Caco-2 (cell line): ENCODE results near the gene CASD1. TPM values are rescaled to one million over a fixed set of nuclear protein-coding genes. Genes with fewer than 3 reads are reported as not detected.

ENCODE experiments used
- BruUV-seq: library from RNA; stranded (reverse); fragments of 400-500 nt; replicated peaks from 2 replicates; lab custom pipeline; 2021; lab: Mats Ljungman, UMichigan
- CTCF ChIA-PET: fragments of 300-600 bp; sonication (Branson Sonifier 250); formaldehyde crosslinking; loops from one replicate; lab custom pipeline; 2022; ENCODE audit warnings: antibody characterized with exemption; lab: Charles Lee
- POLR2A ChIA-PET: fragments of 300-600 bp; sonication (Branson Sonifier 250); formaldehyde crosslinking; loops from one replicate; lab custom pipeline; 2022; ENCODE audit warnings: antibody characterized with exemption; lab: Charles Lee
- DNase-seq, 2 experiments: peaks; one replicate each; pipeline versions ENCODE4 v3.0.0 to v3.0.0-alpha.2; 2020 to 2022
- H3K27me3 ChIP-seq: replicated peaks from 2 replicates; pipeline ENCODE4 v1.6.0; 2011; ENCODE audit warnings: low read length; ENCODE audit not compliant: control insufficient read depth, insufficient read depth
- H3K36me3 ChIP-seq: 2 replicates; pipeline ENCODE4 v1.5.1; 2011; ENCODE audit warnings: low read length; ENCODE audit not compliant: control insufficient read depth, insufficient read depth
- H3K4me1 ChIP-seq: fragments of 250-450 bp; sonication (Bioruptor Pico); 2 replicates; pipeline ENCODE4 v1.5.1; 2020; ENCODE audit warnings: mild to moderate bottlenecking
- H3K4me3 ChIP-seq: 2 replicates; pipeline ENCODE4 v1.5.1; 2011; ENCODE audit warnings: low read depth, mild to moderate bottlenecking, control low read depth, low read length
- H3K9me3 ChIP-seq: fragments of 250-450 bp; sonication (Bioruptor Pico); 2 replicates; pipeline ENCODE4 v1.5.1; 2020; ENCODE audit warnings: mild to moderate bottlenecking, moderate library complexity
- H3K27ac Mint-ChIP-seq: one replicate; pipeline ENCODE4 v1.8.0; 2022; ENCODE audit warnings: mixed read lengths; ENCODE audit not compliant: unreplicated experiment
- H3K27me3 Mint-ChIP-seq: one replicate; pipeline ENCODE4 v1.8.0; 2022; ENCODE audit warnings: mixed read lengths; ENCODE audit not compliant: insufficient read depth, unreplicated experiment
- H3K36me3 Mint-ChIP-seq: one replicate; pipeline ENCODE4 v1.8.0; 2022; ENCODE audit warnings: mild to moderate bottlenecking, mixed read lengths; ENCODE audit not compliant: insufficient read depth, unreplicated experiment
- H3K4me1 Mint-ChIP-seq: one replicate; pipeline ENCODE4 v1.8.0; 2022; ENCODE audit warnings: low read depth, mixed read lengths; ENCODE audit not compliant: unreplicated experiment
- H3K4me3 Mint-ChIP-seq: one replicate; pipeline ENCODE4 v1.8.0; 2022; ENCODE audit warnings: mild to moderate bottlenecking, moderate library complexity, mixed read lengths; ENCODE audit not compliant: unreplicated experiment
- H3K9me3 Mint-ChIP-seq: one replicate; pipeline ENCODE4 v1.8.0; 2022; ENCODE audit warnings: mixed read lengths; ENCODE audit not compliant: unreplicated experiment
- intact Hi-C: fragments of 100-400 bp; cut with micrococcal nuclease; formaldehyde crosslinking; loops from one replicate; pipeline ENCODE4 v1.10.0; 2022; ENCODE audit not compliant: unreplicated experiment
- total RNA-seq: library from RNA; stranded (reverse); gene quantifications from 2 replicates; pipeline ENCODE4 v1.2.3, GENCODE V29; 2022
- TF ChIP-seq, protein P1 (sequence below), 2 experiments: fragments of 200-600 bp in 1 of 2; IDR thresholded peaks; 1 replicate in 1 of 2; 2 replicates in 1 of 2; pipeline versions ENCODE4 v1.5.1 to v1.8.0; 2011 to 2022; ENCODE audit warnings: antibody characterized with exemption in 1 of 2, control low read depth in 1 of 2, inconsistent platforms in 1 of 2, low read depth in 1 of 2, low read length in 1 of 2, mild to moderate bottlenecking in 1 of 2, moderate library complexity in 1 of 2; ENCODE audit not compliant: insufficient read depth in 1 of 2, severe bottlenecking in 1 of 2, unreplicated experiment in 1 of 2

The CASD1 gene
- total RNA-seq, 1 experiment from 2014 or later: 13.7 TPM

DNA sequence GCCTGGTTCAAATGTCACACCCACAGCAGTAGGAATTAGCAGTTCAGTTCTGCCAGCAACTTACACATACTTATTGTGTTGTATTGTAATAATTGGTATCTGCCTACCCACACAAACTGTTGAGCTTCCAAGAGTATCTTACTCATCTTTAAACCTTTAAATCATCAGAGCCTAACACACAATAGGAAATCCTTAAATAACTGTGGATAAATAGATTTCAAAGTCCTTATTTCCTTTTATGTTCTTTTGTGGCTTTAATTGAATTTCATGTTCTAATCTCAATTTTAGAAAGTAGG lies 3.9 kb downstream of the CASD1 start:
- ChIA-PET CTCF (no interaction called here), POLR2A (interaction anchor here (0.6 kb wide), 1 partner anchor 129 kb away, joined by 4 read pairs; no protein-coding TSS in a partner anchor)
- Mint-ChIP-seq H3K27ac (no peak overlapping the region), H3K4me1 (peaks cover 31% of the 10 kb centered on the region), H3K27me3 (peaks cover 5% of the 10 kb centered on the region), H3K36me3 (no peaks in the 10 kb centered on the region), H3K9me3 (no peaks in the 10 kb centered on the region), H3K4me3 (no peak overlapping the region)
- no peak overlapping the region for H3K4me3 ChIP-seq
- H3K9me3 ChIP-seq: no peaks in the 10 kb centered on the region
- intact Hi-C loops: no loop called here
- TF ChIP-seq, protein P1, sequence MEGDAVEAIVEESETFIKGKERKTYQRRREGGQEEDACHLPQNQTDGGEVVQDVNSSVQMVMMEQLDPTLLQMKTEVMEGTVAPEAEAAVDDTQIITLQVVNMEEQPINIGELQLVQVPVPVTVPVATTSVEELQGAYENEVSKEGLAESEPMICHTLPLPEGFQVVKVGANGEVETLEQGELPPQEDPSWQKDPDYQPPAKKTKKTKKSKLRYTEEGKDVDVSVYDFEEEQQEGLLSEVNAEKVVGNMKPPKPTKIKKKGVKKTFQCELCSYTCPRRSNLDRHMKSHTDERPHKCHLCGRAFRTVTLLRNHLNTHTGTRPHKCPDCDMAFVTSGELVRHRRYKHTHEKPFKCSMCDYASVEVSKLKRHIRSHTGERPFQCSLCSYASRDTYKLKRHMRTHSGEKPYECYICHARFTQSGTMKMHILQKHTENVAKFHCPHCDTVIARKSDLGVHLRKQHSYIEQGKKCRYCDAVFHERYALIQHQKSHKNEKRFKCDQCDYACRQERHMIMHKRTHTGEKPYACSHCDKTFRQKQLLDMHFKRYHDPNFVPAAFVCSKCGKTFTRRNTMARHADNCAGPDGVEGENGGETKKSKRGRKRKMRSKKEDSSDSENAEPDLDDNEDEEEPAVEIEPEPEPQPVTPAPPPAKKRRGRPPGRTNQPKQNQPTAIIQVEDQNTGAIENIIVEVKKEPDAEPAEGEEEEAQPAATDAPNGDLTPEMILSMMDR (IDR thresholded peaks at IDR 0.05; ENCODE audit: insufficient read depth in 1 of 2, low read depth in 1 of 2, low read length in 1 of 2, severe bottlenecking in 1 of 2, unreplicated experiment in 1 of 2): no peak
- peaks cover 33% of the 10 kb centered on the region for H3K4me1 ChIP-seq
- no peaks in the 10 kb centered on the region for H3K27me3 ChIP-seq
- H3K36me3 ChIP-seq: no peaks in the 10 kb centered on the region; the same call in 1 of the 2 replicates
- BruUV-seq: no TSS peak
- DNase-seq: no peak

DNA sequence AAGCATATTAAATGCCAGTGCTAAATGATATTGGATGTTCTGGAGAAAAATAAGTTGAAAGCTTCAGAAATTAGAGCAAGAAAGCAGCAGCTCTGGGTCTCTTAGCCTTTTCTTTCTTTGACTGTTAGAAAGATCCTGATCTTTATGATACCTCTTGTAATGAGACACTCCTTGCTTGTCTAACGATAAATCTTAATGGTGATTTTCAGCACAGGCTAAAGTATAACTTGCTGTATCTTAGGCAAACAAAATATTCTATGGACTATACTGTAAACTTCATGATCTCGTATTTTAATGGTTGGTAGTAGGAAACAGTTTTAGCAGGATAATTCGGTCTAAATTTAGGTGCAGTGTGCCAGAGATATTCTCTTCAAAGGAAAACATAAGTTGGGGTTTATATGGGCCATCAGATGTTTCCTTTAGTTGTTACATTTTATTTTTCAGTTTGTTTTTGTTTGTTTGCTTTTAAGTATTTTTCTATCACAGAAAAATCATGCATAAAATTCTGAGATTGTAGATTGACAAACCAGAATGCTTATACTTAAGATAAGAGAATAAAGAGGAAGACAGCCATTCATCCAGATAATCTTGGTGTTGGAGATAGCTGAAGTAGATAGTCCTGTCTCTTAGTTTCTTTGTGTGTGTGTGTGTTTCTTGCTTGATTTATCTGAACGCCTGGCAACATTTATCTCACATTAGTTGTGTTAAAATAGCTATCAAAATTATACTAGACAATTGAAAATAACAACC lies 4.7 kb downstream of the CASD1 start:
- DNase-seq: no peak
- BruUV-seq: no TSS peak
- Histone ChIP-seq H3K27me3 (no peaks in the 10 kb centered on the region), H3K9me3 (no peaks in the 10 kb centered on the region), H3K36me3 (no peaks in the 10 kb centered on the region; the same call in 1 of the 2 replicates), H3K4me1 (peaks cover 33% of the 10 kb centered on the region), H3K4me3 (no peak overlapping the region)
- Mint-ChIP-seq H3K9me3 (no peaks in the 10 kb centered on the region), H3K27ac (no peak overlapping the region), H3K36me3 (no peaks in the 10 kb centered on the region), H3K4me1 (peaks cover 31% of the 10 kb centered on the region), H3K4me3 (no peak overlapping the region), H3K27me3 (peaks cover 5% of the 10 kb centered on the region)
- intact Hi-C loops: no loop called here
- ChIA-PET CTCF (no interaction called here), POLR2A (no interaction called here)
- TF ChIP-seq, protein P1 (IDR thresholded peaks at IDR 0.05; ENCODE audit: insufficient read depth in 1 of 2, low read depth in 1 of 2, low read length in 1 of 2, severe bottlenecking in 1 of 2, unreplicated experiment in 1 of 2): no peak

DNA sequence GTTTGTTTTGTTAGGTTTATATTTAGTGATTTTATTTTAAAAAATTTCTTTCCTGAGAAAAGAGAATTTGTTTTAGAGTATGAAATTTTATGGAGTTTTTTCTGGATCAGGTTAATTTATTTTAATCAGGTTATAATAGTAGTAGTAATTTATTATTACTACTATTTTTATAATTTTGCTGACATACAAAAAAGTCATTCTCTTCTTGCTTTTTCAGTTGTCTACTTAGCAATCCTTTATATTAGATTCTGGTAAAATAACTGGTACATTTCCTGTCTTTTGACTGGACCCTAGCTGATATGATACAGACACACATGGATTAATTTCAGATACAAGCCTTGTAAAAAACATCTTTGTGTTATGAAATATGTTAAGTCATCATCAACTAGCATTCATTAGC lies 5.3 kb downstream of the CASD1 start:
- no peaks in the 10 kb centered on the region for H3K9me3 ChIP-seq
- no peak overlapping the region for H3K27ac Mint-ChIP-seq
- no peaks in the 10 kb centered on the region for H3K27me3 ChIP-seq
- DNase-seq: no peak
- no TSS peak for BruUV-seq
- H3K27me3 Mint-ChIP-seq: peaks cover 5% of the 10 kb centered on the region
- POLR2A ChIA-PET: no interaction called here
- no peak overlapping the region for H3K4me3 ChIP-seq
- TF ChIP-seq, protein P1 (IDR thresholded peaks at IDR 0.05; ENCODE audit: insufficient read depth in 1 of 2, low read depth in 1 of 2, low read length in 1 of 2, severe bottlenecking in 1 of 2, unreplicated experiment in 1 of 2): no peak
- no peaks in the 10 kb centered on the region; the same call in 1 of the 2 replicates for H3K36me3 ChIP-seq
- no peaks in the 10 kb centered on the region for H3K36me3 Mint-ChIP-seq
- CTCF ChIA-PET: no interaction called here
- intact Hi-C loops: no loop called here
- no peak overlapping the region for H3K4me3 Mint-ChIP-seq
- peaks cover 33% of the 10 kb centered on the region for H3K4me1 ChIP-seq
- H3K4me1 Mint-ChIP-seq: peaks cover 31% of the 10 kb centered on the region
- no peaks in the 10 kb centered on the region for H3K9me3 Mint-ChIP-seq
